Measurements from ENCODE around the gene GRAP. TPM values are rescaled to one million over a fixed set of nuclear protein-coding genes. Genes with fewer than 3 reads are reported as not detected.
A peak's percentile ranks its signal among the peaks of the same experiment; 100 is the strongest.

GRAP gene
- total RNA-seq, 1 experiment from 2014 or later, result 0.55 TPM

DNA sequence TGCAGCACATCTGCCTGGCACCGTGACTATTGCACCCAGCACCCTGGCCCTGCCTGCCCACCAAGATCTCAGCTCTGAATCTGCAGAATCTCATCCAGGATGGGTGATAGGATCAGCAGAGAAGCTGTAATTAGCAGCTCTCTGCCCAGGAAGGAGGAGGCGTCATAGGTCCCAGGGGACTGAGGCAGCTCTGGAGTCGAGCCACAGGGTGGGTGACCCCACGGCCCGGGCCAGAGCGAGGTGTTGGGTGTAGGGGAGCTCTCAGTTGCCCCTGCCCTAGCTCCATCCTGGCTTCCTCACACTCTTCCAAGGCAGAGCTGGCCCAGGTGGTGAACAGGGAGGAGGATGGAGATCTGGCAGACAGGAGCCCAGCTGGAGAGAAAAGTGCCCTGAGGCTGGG is 24.0 kb downstream of the GRAP start:
- Mint-ChIP-seq H3K27me3 (ENCODE audit: low read depth) (peaks cover 4% of the 10 kb centered on the region; the same call in 1 of the 2 replicates), H3K4me1 (peaks cover 0 to 15% of the 10 kb centered on the region in 2 experiments; a peak in 2 of 4 replicates), H3K9me3 (no peaks in the 10 kb centered on the region), H3K36me3 (ENCODE audit: insufficient read depth in 1 of 3, low read depth in 3 of 3) (no peaks in the 10 kb centered on the region), H3K4me3 (no peak overlapping the region), H3K27ac (peak overlapping the region in 1 of 3 experiments; percentile 24; a peak in 1 of 7 replicates)
- no peak overlapping the region for H3K23ac ChIP-seq (ENCODE audit: insufficient read length, low read depth, low read length)
- no peak overlapping the region for H4K91ac ChIP-seq (ENCODE audit: insufficient read length, low read depth, low read length)
- TF ChIP-seq, protein P1, sequence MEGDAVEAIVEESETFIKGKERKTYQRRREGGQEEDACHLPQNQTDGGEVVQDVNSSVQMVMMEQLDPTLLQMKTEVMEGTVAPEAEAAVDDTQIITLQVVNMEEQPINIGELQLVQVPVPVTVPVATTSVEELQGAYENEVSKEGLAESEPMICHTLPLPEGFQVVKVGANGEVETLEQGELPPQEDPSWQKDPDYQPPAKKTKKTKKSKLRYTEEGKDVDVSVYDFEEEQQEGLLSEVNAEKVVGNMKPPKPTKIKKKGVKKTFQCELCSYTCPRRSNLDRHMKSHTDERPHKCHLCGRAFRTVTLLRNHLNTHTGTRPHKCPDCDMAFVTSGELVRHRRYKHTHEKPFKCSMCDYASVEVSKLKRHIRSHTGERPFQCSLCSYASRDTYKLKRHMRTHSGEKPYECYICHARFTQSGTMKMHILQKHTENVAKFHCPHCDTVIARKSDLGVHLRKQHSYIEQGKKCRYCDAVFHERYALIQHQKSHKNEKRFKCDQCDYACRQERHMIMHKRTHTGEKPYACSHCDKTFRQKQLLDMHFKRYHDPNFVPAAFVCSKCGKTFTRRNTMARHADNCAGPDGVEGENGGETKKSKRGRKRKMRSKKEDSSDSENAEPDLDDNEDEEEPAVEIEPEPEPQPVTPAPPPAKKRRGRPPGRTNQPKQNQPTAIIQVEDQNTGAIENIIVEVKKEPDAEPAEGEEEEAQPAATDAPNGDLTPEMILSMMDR (conservative IDR thresholded peaks at IDR 0.05), result no peak
- H4K20me1 ChIP-seq (ENCODE audit: control insufficient read depth, insufficient read depth, insufficient read length), result no peaks in the 10 kb centered on the region
- no peak overlapping the region for H2AK5ac ChIP-seq (ENCODE audit: insufficient read length, low read length)
- H3K79me1 ChIP-seq (ENCODE audit: insufficient read depth, low read depth, low read length, poor library complexity, severe bottlenecking), result no peaks in the 10 kb centered on the region
- no peak overlapping the region for H2BK15ac ChIP-seq (ENCODE audit: low read depth, low read length)
- H2AFZ ChIP-seq (ENCODE audit: low read length), result no peak overlapping the region
- no peak overlapping the region for H3T11ph ChIP-seq (ENCODE audit: low read length)
- no peak overlapping the region for H3K4me2 ChIP-seq (ENCODE audit: insufficient read depth, insufficient read length, low read length)
- no peak overlapping the region for H3K9ac ChIP-seq (ENCODE audit: extremely low read depth, insufficient read length, low read length)
- no CpG with 5 or more reads among the region's 6 CpGs for WGBS (ENCODE audit: extremely low coverage, insufficient read length, low lambda C conversion rate)
- no peak overlapping the region for H2BK120ac ChIP-seq (ENCODE audit: low read depth, low read length, poor library complexity, severe bottlenecking)
- H3K14ac ChIP-seq (ENCODE audit: insufficient read depth, low read length), result no peak overlapping the region
- H2BK20ac ChIP-seq (ENCODE audit: low read depth, low read length, poor library complexity, severe bottlenecking), result no peak overlapping the region
- no peaks in the 10 kb centered on the region for H3K79me2 ChIP-seq (ENCODE audit: insufficient read depth, low read length)
- no peaks in the 10 kb centered on the region for H3K23me2 ChIP-seq (ENCODE audit: insufficient read length, low read depth, low read length, poor library complexity, severe bottlenecking)
- no peaks in the 10 kb centered on the region for H3K9me3 ChIP-seq (ENCODE audit: control insufficient read depth, low read depth, low read length)
- no peak for DNase-seq
- H3K56ac ChIP-seq (ENCODE audit: insufficient read length, low read depth, low read length), result no peak overlapping the region
- H3K27me3 ChIP-seq (ENCODE audit: insufficient read depth, low read length), result no peaks in the 10 kb centered on the region; the same call in 1 of the 2 replicates
- H3K4ac ChIP-seq (ENCODE audit: low read depth, low read length), result no peak overlapping the region
- no peak overlapping the region for H4K5ac ChIP-seq (ENCODE audit: insufficient read length, low read depth, low read length)
- H3K27ac ChIP-seq (ENCODE audit: insufficient read length, low read depth, low read length), result no peak overlapping the region
- no peak overlapping the region for H2BK5ac ChIP-seq (ENCODE audit: insufficient read length, low read length)
- H3K4me1 ChIP-seq (ENCODE audit: insufficient read depth, low read length), result no peaks in the 10 kb centered on the region
- H3K18ac ChIP-seq (ENCODE audit: insufficient read length, low read depth, low read length), result no peak overlapping the region
- no peak overlapping the region for H4K8ac ChIP-seq (replicated peaks; ENCODE audit: insufficient read length, low read depth, low read length)
- H2BK12ac ChIP-seq (ENCODE audit: insufficient read length, low read depth, low read length), result no peak overlapping the region

Measured in H9 (cell line).